ENCODE measurements around the gene CSK.

CSK gene

DNA sequence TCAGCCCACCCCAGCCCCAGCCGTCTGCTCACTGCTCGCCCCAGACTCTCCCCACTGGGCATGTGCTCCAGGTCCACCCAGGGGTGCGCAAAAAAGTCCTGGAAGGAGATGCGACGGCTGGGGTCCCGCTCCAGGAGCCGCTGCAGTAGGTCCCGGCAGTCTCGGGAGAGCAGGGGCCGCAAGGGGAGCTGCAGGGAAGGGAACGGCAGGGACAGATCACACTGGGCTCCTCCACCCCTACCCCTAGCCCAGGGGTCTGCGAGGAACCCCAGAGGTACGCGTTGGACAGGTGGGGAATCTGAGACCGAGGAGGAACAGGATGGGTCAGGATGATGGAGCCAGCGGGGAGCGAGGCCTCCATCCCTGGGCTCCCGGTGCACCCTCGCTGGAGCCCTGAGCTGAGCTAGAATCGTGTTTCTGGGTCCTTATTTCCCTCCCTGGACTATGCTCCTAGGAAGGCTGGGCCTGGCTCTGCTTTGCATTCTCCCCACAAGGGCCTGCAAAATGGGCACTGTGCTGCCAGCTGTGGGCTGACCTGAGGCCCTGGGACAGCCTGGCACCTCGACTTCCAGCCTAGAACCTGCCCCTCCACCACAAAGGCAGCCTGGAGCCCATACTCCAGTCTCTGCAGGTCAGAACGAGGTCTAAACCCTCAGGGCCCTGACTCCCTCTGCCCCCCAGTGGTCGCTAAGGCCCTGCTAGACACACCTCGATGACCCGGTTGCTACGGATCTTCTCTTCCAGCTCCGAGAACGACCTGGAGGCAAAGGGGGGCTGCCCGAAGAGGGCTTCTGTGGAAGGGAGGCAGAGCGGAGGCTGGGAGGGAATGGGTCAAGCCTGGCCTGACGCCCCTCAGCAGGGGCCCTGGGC, 57.9 kb downstream of the CSK start:
- H3K4me1 ChIP-seq, result peaks cover 53 to 76% (median 71%) of the 10 kb centered on the region in 10 experiments
- peak overlapping the region; percentile 9 to 93 (median 88); a peak in 16 of 22 replicates for H3K9ac ChIP-seq
- H3K4me3 ChIP-seq, result no peak overlapping the region
- H3K27ac ChIP-seq, result peak overlapping the region in 1 of 11 experiments; percentile 24; a peak in 3 of 22 replicates
- TF ChIP-seq Cebpa-rat (IDR thresholded peaks at IDR 0.05), result no peak
- H4K20me1 ChIP-seq, result peaks cover 0 to 66% (median 13%) of the 10 kb centered on the region in 11 experiments; a peak in 12 of 22 replicates
- no peaks in the 10 kb centered on the region for H3K27me3 ChIP-seq
- H3K9me3 ChIP-seq (replicated peaks in 1 of 11), result no peaks in the 10 kb centered on the region
- peaks cover 19 to 61% (median 37%) of the 10 kb centered on the region in 11 experiments for H3K36me3 ChIP-seq
- H3K4me2 ChIP-seq, result peak overlapping the region; percentile 85 to 99 (median 94)

DNA sequence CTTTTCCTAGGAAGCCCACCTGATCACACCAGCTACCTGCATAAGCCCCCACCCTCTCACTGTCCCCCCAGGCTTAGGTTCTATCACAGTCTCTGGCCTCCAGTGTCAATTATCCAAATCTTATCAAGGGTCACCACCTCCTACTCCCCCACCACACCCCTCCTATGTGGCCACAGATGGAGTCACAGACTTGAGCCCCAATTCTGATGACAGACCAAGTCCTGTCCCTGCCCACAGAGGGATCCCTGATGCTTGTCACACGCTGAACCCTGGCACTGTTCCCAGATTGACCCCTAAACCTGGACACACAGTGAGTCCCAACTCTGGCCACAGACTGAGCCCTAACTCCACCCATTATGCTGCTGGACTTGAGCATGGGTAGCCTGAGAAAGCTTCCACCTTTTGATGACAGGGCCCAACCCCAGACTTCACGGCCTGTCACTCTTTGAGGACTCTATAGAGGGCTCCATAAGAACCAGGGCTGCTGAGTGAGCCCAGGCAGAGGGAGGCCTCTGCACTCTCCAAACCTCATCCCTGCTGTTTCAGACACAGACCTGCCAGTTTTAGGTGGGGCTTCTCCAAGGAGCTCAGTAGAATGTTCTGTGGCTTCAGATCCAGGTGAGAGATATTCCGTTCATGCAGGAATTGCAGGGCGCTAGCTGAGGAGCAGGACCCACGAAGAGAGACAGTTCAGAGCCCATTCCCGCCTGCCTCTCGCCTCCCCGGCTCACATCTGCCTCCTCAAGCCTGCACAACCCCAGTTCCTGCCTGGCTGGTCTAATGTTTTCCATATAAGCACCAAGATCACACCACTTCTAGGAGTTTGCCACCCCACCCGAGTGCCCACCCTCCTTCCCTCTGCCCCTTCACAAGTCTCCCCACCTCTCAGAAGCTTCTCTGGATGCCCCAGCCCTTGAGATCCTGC, 59.2 kb downstream of the CSK start:
- H3K4me3 ChIP-seq, result peak overlapping the region in 4 of 10 experiments; percentile 79 to 94 (median 82); a peak in 5 of 20 replicates
- peak overlapping the region; percentile 85 to 99 (median 94) for H3K4me2 ChIP-seq
- peaks cover 21 to 68% (median 38%) of the 10 kb centered on the region in 11 experiments for H3K36me3 ChIP-seq
- H3K4me1 ChIP-seq, result peaks cover 66 to 80% (median 77%) of the 10 kb centered on the region in 10 experiments
- TF ChIP-seq Cebpa-rat (IDR thresholded peaks at IDR 0.05), result no peak
- peak overlapping the region in 2 of 11 experiments; percentile 24 to 53; a peak in 4 of 22 replicates for H3K27ac ChIP-seq
- peaks cover 0 to 60% (median 13%) of the 10 kb centered on the region in 11 experiments; a peak in 12 of 22 replicates for H4K20me1 ChIP-seq
- no peaks in the 10 kb centered on the region for H3K27me3 ChIP-seq
- peak overlapping the region in 10 of 11 experiments; percentile 84 to 93 (median 90); a peak in 16 of 22 replicates for H3K9ac ChIP-seq
- no peaks in the 10 kb centered on the region for H3K9me3 ChIP-seq (replicated peaks in 1 of 11)

DNA sequence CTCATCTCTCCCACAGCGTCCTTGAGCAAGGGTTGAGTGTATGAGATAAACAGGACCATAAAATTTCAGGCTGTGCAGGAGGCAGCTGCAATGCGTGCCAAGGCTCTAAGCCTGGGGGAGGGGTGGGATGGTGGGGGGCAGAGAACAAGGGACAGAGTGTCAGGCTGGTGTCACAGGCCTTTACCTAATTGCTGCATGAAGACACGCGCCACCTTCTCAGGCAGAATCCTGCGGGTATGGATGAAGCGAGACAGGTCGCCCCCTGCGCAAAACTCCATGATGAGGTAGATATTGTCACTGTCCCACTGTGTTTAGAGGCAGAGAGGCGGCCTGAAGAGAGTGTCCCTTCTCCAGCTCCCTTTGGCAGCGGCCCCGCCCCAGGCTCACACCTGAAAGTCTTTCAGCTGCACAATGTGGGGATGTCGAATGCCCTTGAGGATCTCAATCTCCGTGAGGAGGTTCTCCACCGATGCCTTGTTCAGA, 60.1 kb downstream of the CSK start:
- H3K9ac ChIP-seq, result peak overlapping the region; percentile 81 to 93 (median 89)
- peak overlapping the region; percentile 76 to 94 (median 82) for H3K4me3 ChIP-seq
- H3K9me3 ChIP-seq (replicated peaks in 1 of 11), result no peaks in the 10 kb centered on the region
- H3K4me2 ChIP-seq, result peak overlapping the region; percentile 85 to 99 (median 94)
- H4K20me1 ChIP-seq, result peaks cover 0 to 52% (median 13%) of the 10 kb centered on the region in 11 experiments; a peak in 12 of 22 replicates
- peak overlapping the region in 7 of 11 experiments; percentile 89 to 99 (median 94); a peak in 7 of 22 replicates for H3K27ac ChIP-seq
- no peak for TF ChIP-seq Cebpa-rat (IDR thresholded peaks at IDR 0.05)
- H3K36me3 ChIP-seq, result peaks cover 17 to 68% (median 38%) of the 10 kb centered on the region in 11 experiments; a peak in 20 of 22 replicates
- no peaks in the 10 kb centered on the region for H3K27me3 ChIP-seq
- peaks cover 74 to 86% (median 83%) of the 10 kb centered on the region in 10 experiments for H3K4me1 ChIP-seq

DNA sequence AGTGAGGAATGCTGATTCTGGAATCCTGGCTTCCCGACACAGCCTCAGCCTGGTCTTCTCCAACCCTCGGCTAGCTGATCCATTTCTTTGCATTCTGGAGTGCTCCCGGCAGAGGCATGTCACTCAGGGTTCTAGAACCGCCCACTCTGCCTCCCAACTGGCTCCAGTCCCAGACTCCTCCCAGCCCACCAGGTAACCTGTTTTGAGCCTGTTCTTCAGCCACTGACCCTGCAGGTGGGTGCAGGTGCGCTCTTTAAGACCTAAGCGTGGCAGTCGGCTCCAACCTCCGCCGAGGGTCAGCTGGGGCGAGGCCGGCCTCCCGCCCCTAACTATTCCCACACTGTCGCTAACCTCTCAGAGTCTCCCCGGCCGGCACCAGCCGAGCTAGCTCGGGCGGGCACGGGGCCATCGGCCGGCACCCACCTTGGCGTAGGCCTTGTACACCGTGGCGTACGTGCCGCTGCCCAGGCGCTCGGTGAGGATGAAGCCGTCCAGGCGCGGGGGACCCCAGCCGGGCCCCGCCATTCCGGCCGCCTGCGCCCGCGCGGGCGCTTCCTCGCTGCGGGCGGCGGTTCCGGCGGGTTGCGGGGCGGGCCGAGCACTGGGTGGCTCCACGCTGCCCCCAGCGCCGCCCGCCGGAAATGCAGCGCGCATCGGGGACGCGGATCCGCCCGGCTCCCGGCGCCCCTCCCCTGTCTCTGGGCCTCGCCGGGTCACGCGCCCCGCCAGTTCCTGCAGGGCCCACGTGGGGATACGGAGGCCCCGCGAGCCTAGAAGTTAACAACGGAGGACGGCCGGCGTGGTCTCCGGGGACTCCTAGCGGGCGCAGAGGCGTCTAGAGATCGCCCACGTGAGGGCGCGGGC, 60.9 kb downstream of the CSK start, which contains the start of gene ULK3:
Gene ULK3, minus strand, starts transcription at position 576 of the 864 bp plus-strand sequence. Its CDS starts 51 bp downstream, at position 525.
- peak within 1 kb of the TSS; percentile 85 to 99 (median 94) for H3K4me2 ChIP-seq
- peaks cover 82 to 93% (median 88%) of the 10 kb centered on the region in 10 experiments for H3K4me1 ChIP-seq
- H3K9me3 ChIP-seq (replicated peaks in 1 of 11), result no peaks in the 10 kb centered on the region
- no peak for TF ChIP-seq Cebpa-rat (IDR thresholded peaks at IDR 0.05)
- H3K27ac ChIP-seq, result peak within 1 kb of the TSS; percentile 83 to 99 (median 91)
- H3K36me3 ChIP-seq, result peaks cover 22 to 68% (median 39%) of the 10 kb centered on the region in 11 experiments
- peak within 1 kb of the TSS; percentile 76 to 94 (median 82) for H3K4me3 ChIP-seq
- H4K20me1 ChIP-seq, result peaks cover 0 to 45% (median 13%) of the 10 kb centered on the region in 11 experiments; a peak in 12 of 22 replicates
- H3K9ac ChIP-seq, result peak within 1 kb of the TSS; percentile 81 to 93 (median 89)
- H3K27me3 ChIP-seq, result no peaks in the 10 kb centered on the region

DNA sequence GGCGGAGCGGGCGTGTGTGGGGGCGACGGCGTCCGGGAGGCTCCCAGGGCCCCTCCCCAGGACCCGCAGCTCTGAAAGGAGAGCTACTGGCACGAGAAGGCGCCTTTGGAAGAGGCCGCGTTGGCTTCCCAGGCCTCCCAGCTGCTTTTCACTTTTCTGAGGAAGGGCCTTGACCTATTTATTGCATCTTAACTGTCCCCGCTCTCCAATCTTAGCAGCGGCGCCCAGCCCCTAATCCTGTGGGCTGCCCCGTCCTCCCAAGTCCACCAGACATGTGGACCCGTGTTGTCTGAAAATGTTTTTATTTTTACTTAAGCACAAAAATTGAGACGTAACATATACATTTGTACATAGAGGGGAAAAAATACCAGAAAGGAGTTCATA, 61.6 kb downstream of the CSK start:
- H3K9ac ChIP-seq, result peak overlapping the region; percentile 81 to 93 (median 89)
- peaks cover 29 to 68% (median 39%) of the 10 kb centered on the region in 11 experiments for H3K36me3 ChIP-seq
- H3K4me1 ChIP-seq, result peaks cover 82 to 94% (median 90%) of the 10 kb centered on the region in 10 experiments
- H4K20me1 ChIP-seq, result peaks cover 0 to 45% (median 14%) of the 10 kb centered on the region in 11 experiments; a peak in 12 of 22 replicates
- H3K4me3 ChIP-seq, result peak overlapping the region; percentile 76 to 94 (median 82)
- TF ChIP-seq Cebpa-rat (IDR thresholded peaks at IDR 0.05), result no peak
- no peaks in the 10 kb centered on the region for H3K27me3 ChIP-seq
- H3K27ac ChIP-seq, result peak overlapping the region; percentile 83 to 99 (median 91)
- peak overlapping the region; percentile 85 to 99 (median 93) for H3K4me2 ChIP-seq
- no peaks in the 10 kb centered on the region for H3K9me3 ChIP-seq (replicated peaks in 1 of 11)

DNA sequence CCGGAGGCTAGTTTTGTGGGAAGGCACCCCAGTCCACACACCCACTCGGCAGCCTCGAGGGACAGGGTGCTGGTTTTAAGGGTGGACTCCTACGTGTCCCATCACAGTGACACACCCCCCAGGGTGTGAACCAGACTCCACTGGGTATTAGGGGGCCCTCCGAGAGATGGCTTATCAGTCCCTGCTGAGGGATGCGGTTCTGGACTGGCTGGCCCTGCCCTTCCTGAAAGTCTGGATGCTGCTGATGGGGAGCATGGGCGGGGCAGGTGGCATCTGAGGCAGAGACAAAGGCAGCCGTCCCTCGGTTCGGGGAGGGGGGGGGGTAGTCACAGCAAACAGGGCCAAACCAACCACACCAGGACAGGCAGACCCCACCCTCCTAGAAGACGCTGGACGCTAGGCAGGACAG, 62.0 kb downstream of the CSK start:
- no peak for TF ChIP-seq Cebpa-rat (IDR thresholded peaks at IDR 0.05)
- no peaks in the 10 kb centered on the region for H3K27me3 ChIP-seq
- no peaks in the 10 kb centered on the region for H3K9me3 ChIP-seq (replicated peaks in 1 of 11)
- H3K4me1 ChIP-seq, result peaks cover 80 to 92% (median 88%) of the 10 kb centered on the region in 10 experiments
- H3K4me2 ChIP-seq, result peak overlapping the region; percentile 85 to 99 (median 93)
- peak overlapping the region; percentile 81 to 93 (median 89) for H3K9ac ChIP-seq
- peaks cover 0 to 49% (median 14%) of the 10 kb centered on the region in 11 experiments; a peak in 11 of 22 replicates for H4K20me1 ChIP-seq
- H3K4me3 ChIP-seq, result peak overlapping the region; percentile 76 to 94 (median 82)
- peak overlapping the region; percentile 83 to 99 (median 91) for H3K27ac ChIP-seq
- H3K36me3 ChIP-seq, result peaks cover 31 to 68% (median 39%) of the 10 kb centered on the region in 11 experiments
